Activated naive CD4-positive, alpha-beta T cell treated with anti-CD3 and anti-CD28 coated beads, Interleukin-2, amount 50 U/mL, for 72 hours (primary cell): ENCODE data around the gene ORC4. TPM values are rescaled to one million over a fixed set of nuclear protein-coding genes. Genes with fewer than 3 reads are reported as not detected.

Source experiments
- ATAC-seq, 2 donors: fragments of 150-1000 bp; cut with Tn5 transposase; 2 replicates each; pipeline ENCODE4 v1.10.0; 2021; ENCODE audit warnings: mild to moderate bottlenecking in 2 of 2, moderate library complexity in 2 of 2
- DNase-seq, 2 donors: peaks; one replicate each; pipeline ENCODE4 v3.0.0; 2021 to 2022; ENCODE audit warnings: low spot score in 2 of 2
- H3K27ac Mint-ChIP-seq, 2 donors: one replicate each; pipeline ENCODE4 v1.8.0; 2022; ENCODE audit warnings: mild to moderate bottlenecking in 2 of 2, mixed read lengths in 2 of 2
- H3K36me3 Mint-ChIP-seq, 2 donors: one replicate each; pipeline ENCODE4 v1.8.0; 2022; ENCODE audit warnings: mixed read lengths in 2 of 2
- H3K9me3 Mint-ChIP-seq, 2 donors: one replicate each; pipeline ENCODE4 v1.8.0; 2022; ENCODE audit warnings: mixed read lengths in 2 of 2
- total RNA-seq, 2 donors: library from RNA; stranded (reverse); gene quantifications; one replicate each; pipeline ENCODE4 v1.2.3, GENCODE V29; 2022

Gene ORC4
- total RNA-seq = 10 to 100 TPM; 32.5 to 35.9 TPM

DNA sequence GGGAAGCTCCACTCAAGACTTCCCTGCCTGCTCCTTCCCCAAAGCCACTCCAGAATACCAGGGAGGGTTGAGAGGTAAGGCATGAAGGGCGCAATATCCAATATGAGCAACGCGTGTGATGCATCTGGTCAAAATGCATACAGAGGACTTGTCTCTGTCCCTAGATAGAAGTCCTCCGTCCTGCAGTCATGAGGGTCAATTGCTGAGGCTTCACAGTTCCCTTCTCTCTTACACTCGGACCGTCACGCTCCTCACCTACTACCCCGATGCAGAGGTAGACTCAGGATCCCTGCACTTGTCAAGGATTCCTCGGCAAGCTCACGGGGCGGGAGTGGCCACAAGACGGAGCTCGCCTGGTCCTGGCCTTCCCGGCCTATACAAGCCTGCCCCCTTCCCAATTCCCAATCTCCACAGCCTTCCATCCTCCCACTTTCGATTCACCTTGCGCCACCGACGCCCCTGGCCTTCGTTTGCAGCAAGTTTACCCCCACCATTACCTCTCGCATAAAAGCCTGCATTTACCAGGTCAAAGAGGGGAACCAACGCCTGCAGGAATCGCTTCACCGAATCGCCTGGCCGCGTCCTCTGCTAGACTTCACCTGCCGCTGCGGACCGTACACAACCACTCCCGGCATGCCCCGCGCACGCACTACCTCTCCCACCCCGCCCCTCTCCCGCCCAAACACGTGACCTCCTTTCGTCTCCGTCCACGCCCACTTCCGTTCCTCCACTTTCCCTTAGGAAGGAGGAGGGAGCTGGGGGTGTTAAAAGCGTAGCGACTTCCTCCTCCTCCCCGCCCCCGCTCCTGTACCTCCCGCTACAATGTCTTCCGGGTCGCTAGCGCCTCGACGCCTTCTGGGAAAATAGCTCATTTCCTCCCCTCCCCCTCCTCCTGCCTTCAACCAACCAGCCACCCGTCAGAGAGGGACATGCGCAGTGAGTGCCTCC is at the start of gene ORC4:
Gene ORC4 (minus strand): TSS at position 627 of the 948 bp plus-strand sequence. CDS start 44,779 bp downstream, outside the sequence.
- H3K36me3 Mint-ChIP-seq = peaks cover 7 to 12% of the 10 kb centered on the region in 2 donors
- H3K27ac Mint-ChIP-seq = peak within 1 kb of the TSS; percentile 90 to 99
- DNase-seq (peak; percentile 87 to 95), ATAC-seq (peak; percentile 92 to 93)
- no peaks in the 10 kb centered on the region for H3K9me3 Mint-ChIP-seq

DNA sequence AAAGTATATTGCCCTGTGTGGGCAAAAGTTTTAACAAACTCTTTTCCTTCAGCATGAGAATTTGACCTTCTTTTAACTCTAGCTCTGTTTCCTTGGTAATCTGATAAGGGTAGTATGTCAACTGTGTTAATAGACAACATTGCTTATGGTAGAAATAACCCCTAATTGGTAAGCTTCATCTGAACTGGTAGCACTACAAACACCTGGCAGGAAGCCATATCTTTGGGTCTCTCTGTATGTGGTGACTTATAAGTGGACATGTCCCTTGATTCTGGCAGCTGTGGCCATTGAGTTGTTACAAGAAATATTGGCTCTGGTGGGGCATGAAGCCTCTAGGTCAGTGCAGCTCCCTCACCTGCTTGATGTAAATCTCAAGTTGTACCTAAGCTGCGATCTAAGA is 47.3 kb upstream of the ORC4 start:
- DNase-seq = no peak
- ATAC-seq = no peak
- H3K36me3 Mint-ChIP-seq = no peaks in the 10 kb centered on the region
- no peak overlapping the region for H3K27ac Mint-ChIP-seq
- H3K9me3 Mint-ChIP-seq = no peaks in the 10 kb centered on the region

DNA sequence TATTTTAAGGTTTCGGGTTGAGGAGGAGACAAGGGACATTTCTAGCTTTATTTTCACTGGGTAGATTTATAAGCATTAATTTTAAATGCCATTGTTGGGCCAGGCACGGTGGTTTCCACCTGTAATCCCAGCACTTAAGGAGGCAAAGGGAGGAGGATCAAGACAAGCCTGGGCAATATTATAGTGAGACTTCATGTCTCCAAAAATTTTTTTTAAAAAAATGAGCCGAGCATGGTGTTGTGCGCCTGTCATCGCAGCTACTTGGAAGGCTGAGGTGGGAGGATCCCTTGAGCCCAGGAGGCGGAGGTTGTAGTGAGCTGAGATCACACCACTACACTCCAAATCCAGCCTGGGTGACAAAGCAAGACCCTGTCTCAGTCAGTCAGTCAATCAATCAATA is 45.4 kb upstream of the ORC4 start:
- DNase-seq = no peak
- H3K36me3 Mint-ChIP-seq = no peaks in the 10 kb centered on the region

DNA sequence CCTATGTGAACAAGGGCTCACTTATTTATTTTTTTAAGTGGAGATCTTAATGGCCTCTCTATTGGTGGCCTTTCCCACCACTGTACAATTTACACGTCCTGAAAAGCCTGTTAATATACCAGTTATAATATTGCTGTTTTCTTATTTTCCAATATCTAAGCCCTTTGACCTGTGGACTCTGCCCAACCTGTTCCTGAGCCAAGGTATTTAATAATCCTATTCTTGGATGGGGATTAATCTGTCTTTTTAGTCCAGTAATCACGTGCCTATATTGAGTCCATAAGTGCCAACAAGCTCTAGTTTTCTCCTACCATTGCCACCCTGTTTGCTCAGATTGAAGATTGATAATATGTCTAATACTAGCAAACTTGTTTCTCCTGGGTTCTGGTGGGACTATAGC is 43.1 kb upstream of the ORC4 start:
- no peak for ATAC-seq
- DNase-seq = no peak
- no peak overlapping the region for H3K27ac Mint-ChIP-seq
- H3K36me3 Mint-ChIP-seq = no peaks in the 10 kb centered on the region
- no peaks in the 10 kb centered on the region for H3K9me3 Mint-ChIP-seq

More for the DNA sequence above, 45.4 kb upstream of the ORC4 start:
- Mint-ChIP-seq H3K27ac (no peak overlapping the region), H3K9me3 (no peaks in the 10 kb centered on the region)
- no peak for ATAC-seq

DNA sequence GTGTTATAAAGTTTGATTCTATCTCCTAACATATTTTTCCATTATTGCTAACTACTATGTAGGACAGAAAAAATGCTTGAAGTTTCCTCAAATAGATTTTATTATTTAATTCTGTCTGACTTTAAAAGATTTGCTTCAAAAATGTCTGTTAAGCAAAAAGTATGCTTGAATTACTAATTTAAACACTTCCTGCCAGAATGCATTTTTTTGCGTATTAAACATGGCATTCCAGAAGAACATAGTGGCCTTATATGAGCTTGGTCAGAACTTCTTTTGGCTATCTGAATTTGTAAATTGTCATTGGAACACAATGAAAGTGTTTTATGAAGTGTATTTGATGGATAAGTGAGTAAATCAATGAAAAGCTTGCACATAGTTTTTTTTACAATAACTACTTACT is 38.1 kb upstream of the ORC4 start:
- H3K27ac Mint-ChIP-seq = no peak overlapping the region

DNA sequence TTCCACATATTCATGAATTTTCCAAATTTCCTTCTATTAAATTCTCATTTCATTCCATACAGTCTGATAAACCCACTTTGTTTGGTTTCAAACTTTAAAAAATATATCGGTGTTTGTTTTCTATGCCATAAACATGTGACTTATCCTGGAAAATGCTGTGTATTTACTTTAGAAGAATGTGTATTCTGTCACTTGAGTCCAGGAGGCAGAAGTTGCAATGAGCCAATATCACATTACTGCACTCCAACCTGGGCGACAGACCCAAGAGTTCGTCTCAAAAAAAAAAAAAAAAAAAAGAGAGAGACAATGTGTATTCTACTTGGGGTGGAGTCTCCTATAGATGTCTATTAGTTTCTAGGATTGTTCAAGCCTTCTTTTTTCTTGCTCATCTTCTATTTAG is 32.1 kb upstream of the ORC4 start:
- H3K9me3 Mint-ChIP-seq = no peaks in the 10 kb centered on the region
- H3K27ac Mint-ChIP-seq = no peak overlapping the region
- DNase-seq (no peak), ATAC-seq (no peak)
- peaks cover 0 to 5% of the 10 kb centered on the region in 2 donors for H3K36me3 Mint-ChIP-seq

More for the DNA sequence above, 38.1 kb upstream of the ORC4 start:
- no peaks in the 10 kb centered on the region for H3K36me3 Mint-ChIP-seq
- no peaks in the 10 kb centered on the region for H3K9me3 Mint-ChIP-seq
- ATAC-seq = no peak
- no peak for DNase-seq

DNA sequence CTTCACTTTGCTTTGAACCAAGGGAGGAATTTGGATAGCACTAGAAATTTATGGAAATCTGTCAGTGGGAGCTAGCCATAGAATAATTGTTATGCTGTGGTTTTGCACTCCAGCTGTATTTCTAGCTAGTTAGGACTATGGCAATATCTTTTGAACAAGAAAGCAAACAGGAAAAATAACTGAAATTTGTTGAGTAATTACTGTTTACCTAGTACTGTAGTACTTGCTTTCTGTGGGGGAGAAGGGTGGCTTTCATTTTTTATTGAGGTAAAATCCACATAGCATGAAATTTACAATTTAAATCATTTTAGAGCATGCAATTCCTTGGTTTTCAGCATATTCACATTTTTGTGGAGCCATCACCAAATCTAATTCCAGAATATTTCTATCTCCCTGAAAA is 28.7 kb upstream of the ORC4 start:
- DNase-seq (no peak), ATAC-seq (no peak)
- Mint-ChIP-seq H3K9me3 (no peaks in the 10 kb centered on the region), H3K36me3 (peaks cover 0 to 5% of the 10 kb centered on the region in 2 donors), H3K27ac (no peak overlapping the region)

DNA sequence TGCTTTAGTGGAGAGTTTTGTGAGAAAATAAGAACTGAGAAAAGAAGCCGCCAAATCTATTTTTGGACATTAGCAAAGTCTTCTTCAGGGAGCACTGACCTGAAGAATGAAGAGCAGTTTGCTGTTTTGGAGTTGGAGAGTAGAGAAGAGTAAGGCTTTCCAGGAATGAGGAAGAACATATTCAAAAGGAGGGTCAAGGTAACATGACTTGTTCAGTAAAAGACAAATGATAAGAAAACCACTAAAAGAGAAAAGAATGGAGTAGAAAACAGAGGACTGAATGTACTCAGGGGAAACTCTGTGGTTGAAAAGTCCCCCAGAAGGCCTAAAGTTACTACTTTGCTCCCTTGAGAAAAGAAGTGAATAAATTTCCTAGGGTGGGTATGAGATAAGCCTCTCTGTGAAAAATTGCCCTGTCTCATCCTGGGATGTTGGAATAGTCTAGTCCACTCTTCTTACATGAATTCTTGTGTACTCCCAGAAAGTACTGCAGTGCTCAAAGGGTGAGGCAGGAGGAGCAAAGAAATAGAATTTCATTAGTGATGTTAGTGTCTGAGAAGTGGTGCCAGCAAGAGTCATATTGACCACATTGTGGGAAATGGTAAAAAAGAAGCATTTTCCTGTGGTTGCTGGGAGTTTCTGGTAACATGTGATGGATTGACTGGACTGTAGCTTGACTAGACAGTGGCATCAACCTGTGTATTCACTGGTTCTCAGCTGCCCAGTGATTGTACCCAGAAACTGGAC is 28.1 kb upstream of the ORC4 start:
- Mint-ChIP-seq H3K27ac (no peak overlapping the region), H3K9me3 (no peaks in the 10 kb centered on the region), H3K36me3 (peaks cover 0 to 5% of the 10 kb centered on the region in 2 donors)
- ATAC-seq = peak; percentile 54 to 68
- DNase-seq = no peak

DNA sequence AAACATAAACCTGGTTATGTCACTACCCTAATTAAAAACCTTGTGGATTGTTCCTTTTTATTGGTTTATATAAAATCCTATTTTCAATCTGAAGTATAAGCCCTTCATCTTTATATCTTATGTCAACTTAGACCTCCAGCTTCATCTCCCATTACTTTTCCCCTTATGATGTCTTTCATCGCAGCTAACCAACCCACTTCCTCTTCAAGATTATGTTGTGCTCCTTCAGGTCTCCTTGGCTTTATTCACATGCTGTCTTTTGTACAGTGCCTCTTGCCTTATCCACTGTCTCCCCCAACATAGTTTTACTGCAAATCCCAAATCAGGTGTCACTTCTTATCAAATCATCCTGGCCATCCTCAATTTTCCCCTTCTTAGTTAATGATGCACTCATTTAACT is 26.3 kb upstream of the ORC4 start:
- Mint-ChIP-seq H3K9me3 (no peaks in the 10 kb centered on the region), H3K27ac (no peak overlapping the region), H3K36me3 (no peaks in the 10 kb centered on the region)
- ATAC-seq = no peak
- DNase-seq = no peak

DNA sequence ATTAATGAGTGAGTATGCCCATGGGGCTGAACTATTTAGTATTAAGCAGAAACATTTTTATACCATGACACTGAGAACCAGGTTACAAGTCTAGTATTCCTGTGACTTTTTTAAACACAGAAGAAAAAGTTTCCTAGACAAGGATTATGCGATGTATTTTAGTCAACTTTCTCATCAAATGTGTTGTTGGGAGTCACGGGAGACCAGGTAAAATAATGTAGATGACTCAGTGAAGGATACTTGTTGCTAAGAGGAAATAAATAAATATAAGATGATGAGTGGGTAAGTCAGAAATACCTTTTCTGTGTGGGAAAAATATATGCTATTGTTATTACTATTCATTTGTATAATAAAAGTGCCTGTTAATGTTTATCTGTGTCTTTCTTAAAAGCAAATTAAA is 23.8 kb upstream of the ORC4 start:
- no peak for ATAC-seq
- no peaks in the 10 kb centered on the region for H3K9me3 Mint-ChIP-seq
- no peak for DNase-seq
- no peak overlapping the region for H3K27ac Mint-ChIP-seq
- H3K36me3 Mint-ChIP-seq = no peaks in the 10 kb centered on the region

DNA sequence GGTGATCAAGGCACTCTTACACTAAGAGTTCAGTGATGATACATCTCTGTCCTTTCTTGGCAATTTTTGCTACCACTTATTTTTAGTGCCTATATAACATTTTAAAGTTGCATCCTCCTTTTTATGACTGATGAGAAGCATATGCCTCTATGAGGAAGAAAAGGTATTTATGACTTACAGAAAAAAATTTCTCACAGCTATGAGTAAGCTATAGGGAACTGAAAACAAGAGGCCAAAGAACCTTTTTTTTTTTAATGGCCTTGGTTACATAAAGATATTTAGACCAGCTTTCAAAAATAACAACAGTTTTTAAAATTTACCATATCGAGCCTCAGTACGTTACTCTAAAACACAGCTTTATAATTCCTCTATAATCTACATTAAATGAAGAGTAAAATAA is 21.7 kb upstream of the ORC4 start:
- DNase-seq (no peak), ATAC-seq (no peak)
- Mint-ChIP-seq H3K27ac (no peak overlapping the region), H3K9me3 (no peaks in the 10 kb centered on the region), H3K36me3 (no peaks in the 10 kb centered on the region)

DNA sequence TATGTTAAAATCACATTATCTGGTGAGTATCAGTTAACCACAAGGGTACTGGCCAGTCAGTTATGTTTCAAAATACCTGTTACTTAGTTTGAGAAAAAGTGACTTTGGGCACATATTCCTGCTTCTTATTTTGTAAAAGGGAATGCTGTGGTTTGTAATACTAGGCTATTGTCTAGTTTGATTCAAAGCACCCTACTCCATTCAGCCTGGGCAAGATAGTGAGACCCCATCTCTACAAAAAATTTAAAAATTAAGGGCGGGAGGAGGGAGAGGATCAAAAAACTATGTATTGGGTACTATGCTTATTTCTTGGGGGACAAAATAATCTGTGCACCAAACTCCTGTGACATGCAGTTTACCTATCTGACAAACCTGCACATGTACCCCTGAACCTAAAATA is 19.2 kb upstream of the ORC4 start:
- peak overlapping the region in 1 of 2 donors; percentile 29 for H3K27ac Mint-ChIP-seq
- H3K36me3 Mint-ChIP-seq = no peaks in the 10 kb centered on the region
- H3K9me3 Mint-ChIP-seq = no peaks in the 10 kb centered on the region
- ATAC-seq (no peak), DNase-seq (no peak)

DNA sequence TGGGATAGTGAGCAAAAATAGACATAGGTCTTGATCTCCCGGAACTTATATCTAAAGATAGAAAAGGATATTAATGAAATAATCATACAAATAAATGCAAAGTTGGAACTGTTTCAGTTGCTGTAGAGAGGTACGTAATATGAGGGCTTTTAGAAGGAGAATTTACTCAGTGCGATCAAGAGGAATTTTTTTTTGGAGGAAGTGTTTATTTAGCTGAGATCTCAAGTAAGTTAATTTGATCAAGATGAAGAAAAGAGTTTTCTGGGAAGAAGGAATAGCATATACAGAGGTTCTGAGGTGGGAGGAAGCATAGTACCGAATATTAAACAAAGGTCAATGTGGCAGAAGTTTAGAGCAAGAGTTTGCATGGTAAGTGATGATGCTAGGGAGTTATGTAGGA is 11.7 kb upstream of the ORC4 start:
- no peaks in the 10 kb centered on the region for H3K36me3 Mint-ChIP-seq

DNA sequence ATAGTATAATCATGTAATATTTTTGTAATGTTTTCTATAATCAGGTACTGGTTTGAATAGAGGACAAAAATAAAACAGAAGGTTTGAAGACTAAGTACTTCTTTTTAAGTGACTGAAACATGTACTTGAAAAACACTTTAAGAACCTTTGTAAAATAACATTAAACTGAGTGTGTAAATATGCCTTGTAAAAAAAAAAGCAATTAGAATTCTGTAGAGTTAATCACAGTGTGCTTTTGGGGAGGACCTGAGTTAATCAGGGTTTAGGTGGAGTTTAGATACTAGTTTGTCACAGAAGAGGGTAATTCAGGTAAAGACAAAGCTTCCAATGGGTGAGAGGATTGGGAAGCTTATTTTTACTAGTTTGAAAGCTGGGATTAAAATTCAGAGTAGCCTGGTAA is 10.6 kb upstream of the ORC4 start:
- no peak for DNase-seq
- ATAC-seq = no peak
- Mint-ChIP-seq H3K36me3 (no peaks in the 10 kb centered on the region), H3K9me3 (no peaks in the 10 kb centered on the region), H3K27ac (no peak overlapping the region)

More for the DNA sequence above, 11.7 kb upstream of the ORC4 start:
- Mint-ChIP-seq H3K9me3 (no peaks in the 10 kb centered on the region), H3K27ac (no peak overlapping the region)
- ATAC-seq (no peak), DNase-seq (no peak)

DNA sequence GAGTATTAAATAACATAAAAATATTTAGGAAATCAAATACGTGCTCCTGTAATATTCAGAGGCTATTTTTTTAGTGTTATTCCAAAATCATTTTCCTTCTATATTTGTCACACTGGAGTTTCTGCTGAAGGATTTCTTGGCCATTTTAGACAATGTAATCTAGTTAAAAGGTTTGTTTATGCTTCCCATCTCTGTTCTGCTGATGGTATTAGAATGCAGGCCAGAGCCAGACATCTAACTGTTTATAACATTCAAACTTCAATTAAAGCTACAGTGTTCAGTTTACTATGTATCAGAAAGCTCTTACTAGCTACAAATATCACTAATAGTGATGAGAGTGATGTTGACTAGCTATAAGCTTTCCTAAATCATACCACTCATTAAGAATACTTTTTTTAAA is 8.2 kb upstream of the ORC4 start:
- Mint-ChIP-seq H3K9me3 (no peaks in the 10 kb centered on the region), H3K36me3 (no peaks in the 10 kb centered on the region), H3K27ac (no peak overlapping the region)
- no peak for DNase-seq
- ATAC-seq = no peak

DNA sequence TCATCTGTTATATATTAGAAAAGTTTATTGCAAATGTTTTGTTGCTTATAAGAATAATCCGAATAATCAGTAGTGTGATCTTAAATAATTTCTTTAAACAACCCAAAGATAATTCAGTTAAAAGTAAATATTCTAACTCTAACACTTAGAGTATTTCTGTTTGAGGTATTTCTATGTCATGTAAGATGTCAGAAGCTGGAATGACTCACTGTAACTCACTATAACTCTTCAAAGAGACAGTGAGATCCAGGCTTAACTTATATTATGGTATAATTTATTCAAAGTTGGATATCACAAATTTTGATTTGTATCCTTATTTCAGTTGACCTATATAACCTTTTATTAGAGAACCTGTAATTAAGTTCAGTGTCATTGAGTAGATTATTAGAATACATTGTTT is 7.3 kb upstream of the ORC4 start:
- Mint-ChIP-seq H3K27ac (no peak overlapping the region), H3K36me3 (no peaks in the 10 kb centered on the region), H3K9me3 (no peaks in the 10 kb centered on the region)
- DNase-seq (no peak), ATAC-seq (no peak)

DNA sequence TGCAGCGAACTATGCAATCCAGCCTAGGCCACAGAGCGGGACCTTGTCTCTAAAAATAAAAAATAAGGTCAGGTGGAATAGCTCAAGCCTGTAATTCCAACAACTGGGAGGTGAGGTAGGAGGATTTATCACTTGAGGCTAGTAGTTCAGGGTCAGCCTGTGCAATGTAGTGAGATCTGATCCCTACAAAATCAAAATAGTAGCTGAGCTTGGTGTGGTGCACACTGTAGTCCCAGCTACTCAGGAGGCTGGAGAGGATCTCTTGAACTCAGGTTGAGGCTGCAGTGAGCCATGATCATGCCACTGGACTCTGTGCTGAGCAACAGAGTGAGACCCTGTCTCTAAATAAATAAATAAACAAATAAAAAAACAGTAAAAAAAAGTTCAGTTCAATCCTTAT is 6.0 kb upstream of the ORC4 start:
- DNase-seq (no peak), ATAC-seq (no peak)
- Mint-ChIP-seq H3K36me3 (peaks cover 0 to 7% of the 10 kb centered on the region in 2 donors), H3K9me3 (no peaks in the 10 kb centered on the region), H3K27ac (no peak overlapping the region)
